ENCODE results near the gene KIF1C.

DNA sequence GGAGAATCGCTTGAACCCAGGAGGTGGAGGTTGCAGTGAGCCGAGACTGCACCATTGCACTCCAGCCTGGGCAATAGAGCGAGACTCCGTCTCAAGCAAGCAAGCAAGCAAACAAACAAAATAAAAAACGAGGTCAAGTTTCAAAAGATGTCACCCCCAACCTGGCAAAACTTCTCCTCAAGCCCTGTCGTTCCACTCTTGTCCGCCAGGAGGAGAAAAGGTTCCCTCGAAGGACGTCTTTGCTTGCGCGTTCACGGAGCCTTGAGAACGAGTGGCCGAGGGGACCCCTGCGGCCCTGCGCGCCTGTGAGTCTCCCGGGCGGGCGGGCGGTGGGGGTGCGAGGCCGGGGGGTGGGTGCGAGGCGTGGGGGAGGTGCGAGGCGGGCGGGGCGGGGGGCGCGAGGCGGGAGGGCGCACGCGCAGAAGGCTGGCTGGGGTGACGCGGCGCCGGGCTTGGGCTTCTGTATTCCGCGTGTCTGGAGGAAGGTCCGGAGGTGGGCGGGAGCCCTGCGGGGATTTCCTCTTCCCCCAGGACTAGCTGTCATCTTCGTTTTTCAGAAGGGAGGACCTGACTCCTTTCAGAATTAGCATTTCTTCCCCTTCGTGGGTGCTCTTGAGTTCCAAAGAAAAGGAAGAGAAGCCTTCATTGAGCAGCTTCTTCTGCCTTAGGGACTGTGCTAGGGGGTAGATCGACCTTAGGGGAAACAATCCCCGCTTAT lies 33.8 kb downstream of the KIF1C start:
- TF ChIP-seq CTCF (IDR thresholded peaks at IDR 0.05): peak; percentile 84 to 86 (median 84)
- TF ChIP-seq POLR2AphosphoS5 (IDR thresholded peaks at IDR 0.05): peak in 1 of 2 donors; percentile 17
- TF ChIP-seq EP300 (IDR thresholded peaks at IDR 0.05): no peak
